ENCODE data around the gene TRIP13.

GRCh38 chr5:936149-937144, 43.8 kb downstream of the TRIP13 start:
- TF ChIP-seq CHCHD3 (CRISPR knock-in tag; IDR thresholded peaks at IDR 0.05) (no peak), CTCF (IDR thresholded peaks at IDR 0.05 in 2 of 3, conservative IDR thresholded peaks at IDR 0.05 in 1 of 3; ENCODE audit: insufficient read depth in 2 of 3, low read depth in 1 of 3, low read length in 3 of 3) (no peak), TARDBP (IDR thresholded peaks at IDR 0.05) (no peak), ZNF23 (CRISPR knock-in tag; IDR thresholded peaks at IDR 0.05) (no peak), PPARD (CRISPR knock-in tag; IDR thresholded peaks at IDR 0.05) (no peak)

All from K562 (cell line).